GM21576 (cell line): ENCODE data around the gene ZFAND3.

Source experiments
- ATAC-seq: cut with Tn5 transposase; IDR thresholded peaks from one replicate; pipeline ENCODE4 v1.9.1; 2021; ENCODE audit warnings: mild to moderate bottlenecking, moderate library complexity; ENCODE audit not compliant: unreplicated experiment

The ZFAND3 gene

GRCh38 chr6:38161331-38161730 is 341.8 kb downstream of the ZFAND3 start:
- ATAC-seq: no peak

- no peak for ATAC-seq
Measured at GRCh38 chr6:38161754-38162492, 342.4 kb downstream of the ZFAND3 start.

- ATAC-seq: no peak
Measured at GRCh38 chr6:38162493-38163185, 343.1 kb downstream of the ZFAND3 start.

GRCh38 chr6:38163186-38164130 is 343.9 kb downstream of the ZFAND3 start:
- ATAC-seq: no peak

- ATAC-seq: no peak
Measured at GRCh38 chr6:38164131-38164481, 344.6 kb downstream of the ZFAND3 start.

GRCh38 chr6:38164671-38165108 is 345.2 kb downstream of the ZFAND3 start:
- no peak for ATAC-seq

GRCh38 chr6:38166411-38167240 is 347.1 kb downstream of the ZFAND3 start:
- no peak for ATAC-seq

GRCh38 chr6:38167598-38167997 is 348.1 kb downstream of the ZFAND3 start:
- no peak for ATAC-seq

- ATAC-seq: no peak
Measured at GRCh38 chr6:38168126-38168525, 348.6 kb downstream of the ZFAND3 start.

- ATAC-seq: no peak
Measured at GRCh38 chr6:38168699-38169098, 349.2 kb downstream of the ZFAND3 start.

- ATAC-seq: no peak
Measured at GRCh38 chr6:38169221-38169976, 349.9 kb downstream of the ZFAND3 start.

GRCh38 chr6:38169977-38170526 is 350.5 kb downstream of the ZFAND3 start:
- no peak for ATAC-seq

- no peak for ATAC-seq
Measured at GRCh38 chr6:38170666-38171355, 351.3 kb downstream of the ZFAND3 start.

GRCh38 chr6:38171997-38172738 is 352.6 kb downstream of the ZFAND3 start:
- no peak for ATAC-seq

- ATAC-seq: no peak
Measured at GRCh38 chr6:38172739-38173410, 353.3 kb downstream of the ZFAND3 start.

GRCh38 chr6:38173909-38174308 is 354.4 kb downstream of the ZFAND3 start:
- ATAC-seq: no peak

- no peak for ATAC-seq
Measured at GRCh38 chr6:38174315-38174714, 354.8 kb downstream of the ZFAND3 start.
